HepG2 (cell line): Measurements from ENCODE around the gene PIK3CB. TPM values are rescaled to one million over a fixed set of nuclear protein-coding genes. Genes with fewer than 3 reads are reported as not detected.

ENCODE experiments used
- ATAC-seq: fragments of 200-7000 bp; cut with Tn5 transposase; 3 replicates; pipeline ENCODE4 v1.9.1; 2020; ENCODE audit warnings: mild to moderate bottlenecking, moderate library complexity
- BruUV-seq: library from RNA; stranded (reverse); fragments of 400-500 nt; replicated peaks from 2 replicates; lab custom pipeline; 2021; lab: Mats Ljungman, UMichigan
- CTCF ChIA-PET: fragments of 300-600 bp; formaldehyde crosslinking; extraction: SDS; loops from one replicate; lab custom pipeline; 2021; ENCODE audit warnings: low total read pairs, inconsistent platforms, low intra/inter-chr PET ratio; lab: Yijun Ruan, JAX
- POLR2A ChIA-PET: fragments of 350-600 bp; sonication (Branson Sonifier 250); formaldehyde crosslinking; loops from one replicate; lab custom pipeline; 2020; ENCODE audit warnings: antibody characterized with exemption, inconsistent platforms; lab: Yijun Ruan, JAX
- DNase-seq: peaks from one replicate; pipeline ENCODE4 v3.0.0-alpha.2; 2015; ENCODE audit warnings: low spot score
- FAIRE-seq: peaks from 3 replicates; lab custom pipeline; 2011; peaks lifted over from hg19 to GRCh38; lab: Jason Lieb, UNC
- H2AFZ ChIP-seq: one replicate; pipeline ENCODE4 v1.6.1; 2011; ENCODE audit warnings: low read length, inconsistent platforms
- H3K27ac ChIP-seq: fragments of 300-600 bp; 3 replicates; pipeline ENCODE4 v1.8.0; 2011; ENCODE audit warnings: mixed run types, mild to moderate bottlenecking, mixed read lengths, low read length, inconsistent platforms; ENCODE audit not compliant: insufficient read depth; ENCODE audit errors: extremely low read length
- H3K27me3 ChIP-seq, 2 experiments: fragments of 200-600 bp in 1 of 2; 2 replicates in 1 of 2; 3 replicates in 1 of 2; pipeline versions ENCODE4 v1.6.0 to v1.8.0; 2011; ENCODE audit warnings: low read length in 2 of 2, mild to moderate bottlenecking in 2 of 2, moderate library complexity in 2 of 2, inconsistent platforms in 1 of 2; ENCODE audit not compliant: insufficient read depth in 2 of 2, control insufficient read depth in 1 of 2
- H3K36me3 ChIP-seq, 2 experiments: fragments of 200-600 bp in 1 of 2; replicated peaks in 1 of 2; 2 replicates in 1 of 2; 3 replicates in 1 of 2; pipeline versions ENCODE4 v1.5.1 to v1.8.0; 2011; ENCODE audit warnings: low read length in 2 of 2, inconsistent platforms in 1 of 2; ENCODE audit not compliant: insufficient read depth in 2 of 2, control insufficient read depth in 1 of 2
- H3K4me1 ChIP-seq: 2 replicates; pipeline ENCODE4 v1.5.1; 2012; ENCODE audit warnings: low read length, inconsistent platforms; ENCODE audit not compliant: insufficient read depth
- H3K4me2 ChIP-seq: 2 replicates; pipeline ENCODE4 v1.6.0; 2011; ENCODE audit warnings: low read depth, low read length, inconsistent platforms
- H3K4me3 ChIP-seq, 3 experiments: fragments of 200-600 bp in 1 of 3; sonication (generic), shearing (Covaris generic) in 1 of 3; replicated peaks in 1 of 3; 2 replicates each; pipeline ENCODE4 v1.5.1; 2011 to 2016; ENCODE audit warnings: low read length in 3 of 3, inconsistent platforms in 2 of 3, low read depth in 2 of 3, mild to moderate bottlenecking in 2 of 3, control low read depth in 1 of 3, mixed read lengths in 1 of 3; ENCODE audit not compliant: insufficient read depth in 1 of 3
- H3K79me2 ChIP-seq: one replicate; pipeline ENCODE4 v1.6.1; 2011; ENCODE audit warnings: low read length, inconsistent platforms; ENCODE audit not compliant: insufficient read depth
- H3K9ac ChIP-seq: 2 replicates; pipeline ENCODE4 v1.6.0; 2011; ENCODE audit warnings: mild to moderate bottlenecking, low read depth, low read length, inconsistent platforms; ENCODE audit not compliant: insufficient read depth
- H3K9me3 ChIP-seq: 2 replicates; pipeline ENCODE4 v1.5.1; 2012; ENCODE audit warnings: mild to moderate bottlenecking, low read length
- H4K20me1 ChIP-seq: 2 replicates; pipeline ENCODE4 v1.6.0; 2011; ENCODE audit warnings: inconsistent platforms, mild to moderate bottlenecking, low read length, moderate library complexity; ENCODE audit not compliant: insufficient read depth
- HMG20B ChIP-seq: conservative IDR thresholded peaks from 2 replicates; pipeline ENCODE4 v1.6.1; 2016; ENCODE audit warnings: missing genetic modification reagents, missing compliant biosample characterization
- HNF4A ChIP-seq: sonication (generic); formaldehyde crosslinking; IDR thresholded peaks from 2 replicates; pipeline ENCODE4 v1.4.0; 2020; ENCODE audit warnings: missing genetic modification reagents
- KDM5B ChIP-seq: sonication (generic); formaldehyde crosslinking; IDR thresholded peaks from 2 replicates; pipeline ENCODE4 v1.4.0; 2020; ENCODE audit warnings: missing genetic modification reagents, mild to moderate bottlenecking, borderline replicate concordance
- SNRNP70 ChIP-seq: fragments of 200-400 bp; formaldehyde crosslinking; IDR thresholded peaks from 2 replicates; pipeline ENCODE4 v1.6.1; 2017; ENCODE audit warnings: mild to moderate bottlenecking, low read depth, low read length, moderate library complexity
- ZNF337 ChIP-seq: sonication (generic); formaldehyde crosslinking; IDR thresholded peaks from 2 replicates; pipeline ENCODE4 v1.5.1; 2020; ENCODE audit warnings: missing genetic modification reagents, low read depth, mild to moderate bottlenecking, borderline replicate concordance
- ZNF782 ChIP-seq: sonication (generic); formaldehyde crosslinking; IDR thresholded peaks from 2 replicates; pipeline ENCODE4 v1.4.0; 2020; ENCODE audit warnings: missing genetic modification reagents, mild to moderate bottlenecking, borderline replicate concordance
- WGBS: methylation state at CpG from one replicate; pipeline ENCODE4 v1.1.6; 2017; ENCODE audit warnings: low lambda C conversion rate; 5-methylcytosine and 5-hydroxymethylcytosine counted together
- in situ Hi-C: cut with HindIII; loops from 2 replicates; pipeline ENCODE4 v1.10.0; 2017; ENCODE audit warnings: low pct_unique_long_range_greater_than_20kb; ENCODE audit not compliant: extremely low pct_ligation_motif_present
- intact Hi-C: fragments of 100-400 bp; cut with micrococcal nuclease; formaldehyde crosslinking; loops from one replicate; pipeline ENCODE4 v1.10.0; 2022; ENCODE audit not compliant: unreplicated experiment
- polyA plus RNA-seq, 8 experiments: library from polyadenylated mRNA; depleted of rRNA in 3 of 8; stranded (reverse) in 7 of 8; unstranded in 1 of 8; fragments of >200 nt; fragmentation: Illumina TruSeq in 4 of 8; extraction: Trizol in 4 of 8; gene quantifications; 2 replicates each; pipeline versions ENCODE4 v1.2.1 to v1.2.3, GENCODE V29; 2011 to 2016; ENCODE audit warnings: low read depth in 4 of 8, missing spikeins in 1 of 8, mixed read lengths in 1 of 8; ENCODE audit not compliant: insufficient read depth in 1 of 8
- total RNA-seq, 5 experiments: library from RNA; depleted of rRNA; stranded (reverse); fragments of >200 nt; fragmentation: Illumina TruSeq; extraction: Trizol; gene quantifications; 2 replicates each; pipeline ENCODE4 v1.2.3, GENCODE V29; 2016; ENCODE audit warnings: low read depth in 1 of 5
- TF ChIP-seq, protein P1 (sequence below): IDR thresholded peaks from 2 replicates; pipeline ENCODE4 v1.6.1; 2016; ENCODE audit warnings: missing compliant biosample characterization, missing genetic modification reagents, borderline replicate concordance

PIK3CB gene
- total and polyA plus RNA-seq, 2 of the 13 experiments (the other 11 are each of a cell fraction or from before 2014, with no cell fraction given) = 6.6 to 18.7 TPM

DNA sequence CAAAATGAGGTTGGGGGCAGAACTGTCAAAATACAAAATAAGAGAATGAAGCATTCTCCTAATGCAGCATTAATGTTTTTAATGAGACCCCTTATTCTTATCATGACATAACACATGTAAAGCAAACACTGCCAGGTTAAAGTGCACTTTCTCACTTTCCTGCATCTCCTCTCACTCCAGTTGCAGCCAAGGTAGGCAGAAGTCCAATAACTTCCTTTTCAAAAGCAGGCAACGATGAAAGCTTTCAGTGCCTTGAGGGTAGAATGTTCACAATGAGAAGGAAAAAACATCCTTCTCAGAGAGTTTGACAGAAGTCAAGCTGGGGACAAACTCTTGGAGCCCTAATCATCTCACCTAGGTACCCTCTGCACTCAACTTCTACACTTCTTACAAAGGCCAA, 166.6 kb downstream of the PIK3CB start:
- peak; percentile 55 for TF ChIP-seq HNF4A (CRISPR knock-in tag)
- TF ChIP-seq, protein P1, sequence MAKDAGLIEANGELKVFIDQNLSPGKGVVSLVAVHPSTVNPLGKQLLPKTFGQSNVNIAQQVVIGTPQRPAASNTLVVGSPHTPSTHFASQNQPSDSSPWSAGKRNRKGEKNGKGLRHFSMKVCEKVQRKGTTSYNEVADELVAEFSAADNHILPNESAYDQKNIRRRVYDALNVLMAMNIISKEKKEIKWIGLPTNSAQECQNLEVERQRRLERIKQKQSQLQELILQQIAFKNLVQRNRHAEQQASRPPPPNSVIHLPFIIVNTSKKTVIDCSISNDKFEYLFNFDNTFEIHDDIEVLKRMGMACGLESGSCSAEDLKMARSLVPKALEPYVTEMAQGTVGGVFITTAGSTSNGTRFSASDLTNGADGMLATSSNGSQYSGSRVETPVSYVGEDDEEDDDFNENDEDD = no peak
- ChIA-PET CTCF (no interaction called here), POLR2A (no interaction called here)
- no TSS peak for BruUV-seq
- no peak for ATAC-seq
- FAIRE-seq = no peak
- H3K27me3 ChIP-seq = no peaks in the 10 kb centered on the region; a peak in 1 of 5 replicates
- no peak overlapping the region for H2AFZ ChIP-seq
- no peak overlapping the region for H3K27ac ChIP-seq
- H3K4me1 ChIP-seq = peaks cover 36% of the 10 kb centered on the region
- DNase-seq = peak; percentile 3
- no peaks in the 10 kb centered on the region for H3K9me3 ChIP-seq
- WGBS = 71% methylated on average over 1 of the region's 1 CpG
- no peak overlapping the region for H3K9ac ChIP-seq
- intact Hi-C loops = no loop called here
- H4K20me1 ChIP-seq = no peaks in the 10 kb centered on the region
- H3K4me3 ChIP-seq = no peak overlapping the region
- H3K36me3 ChIP-seq = peaks cover 8 to 35% of the 10 kb centered on the region in 2 experiments; a peak in 4 of 5 replicates
- H3K79me2 ChIP-seq = no peaks in the 10 kb centered on the region
- in situ Hi-C loops = no loop called here
- H3K4me2 ChIP-seq = no peak overlapping the region

DNA sequence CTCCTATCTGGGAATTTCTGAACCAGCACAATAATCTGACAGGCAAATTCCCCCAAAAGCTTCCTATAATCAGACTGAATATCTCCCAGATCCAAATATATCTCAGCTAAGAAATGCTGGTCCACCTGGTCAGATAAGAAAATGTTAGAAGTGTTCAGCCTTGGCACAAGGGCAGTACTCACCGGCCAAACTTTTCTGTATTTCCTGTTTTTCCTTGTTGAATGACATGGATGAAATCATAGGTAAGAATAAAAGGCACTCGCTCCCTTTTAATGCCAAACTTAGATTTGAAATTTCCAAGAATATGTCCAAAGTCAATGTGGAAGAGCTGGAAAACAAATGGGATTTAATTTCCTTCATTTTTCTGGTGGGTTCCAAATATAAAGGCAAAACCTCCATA, 177.2 kb downstream of the PIK3CB start:
- Histone ChIP-seq H3K9ac (no peak overlapping the region), H3K4me2 (no peak overlapping the region), H2AFZ (no peak overlapping the region), H3K4me1 (no peaks in the 10 kb centered on the region), H3K27ac (no peak overlapping the region), H3K79me2 (no peaks in the 10 kb centered on the region), H4K20me1 (no peaks in the 10 kb centered on the region), H3K27me3 (no peaks in the 10 kb centered on the region), H3K9me3 (no peaks in the 10 kb centered on the region), H3K4me3 (no peak overlapping the region), H3K36me3 (peaks cover 6 to 59% of the 10 kb centered on the region in 2 experiments)
- POLR2A ChIA-PET = no interaction called here
- intact Hi-C loops (no loop called here), in situ Hi-C loops (no loop called here)
- WGBS = 96% methylated on average over 2 of the region's 2 CpGs
- DNase-seq (no peak), ATAC-seq (no peak), FAIRE-seq (no peak)
- TF ChIP-seq ZNF782 (CRISPR knock-in tag) (no peak), HMG20B (CRISPR knock-in tag) (no peak), ZNF337 (CRISPR knock-in tag) (no peak), KDM5B (no peak), SNRNP70 (no peak)
- BruUV-seq = no TSS peak
- CTCF ChIA-PET = no interaction called here
